Liver (tissue), 9 donors: ENCODE results near the gene CFAP100. TPM values are rescaled to one million over a fixed set of nuclear protein-coding genes. Genes with fewer than 3 reads are reported as not detected.

Experiments
- DNase-seq: peaks from one replicate; pipeline ENCODE4 v3.0.0-alpha.2; 2017; ENCODE audit warnings: low spot score
- H3K27ac ChIP-seq, 2 donors: one replicate each; pipeline ENCODE4 v1.7.0; 2013; ENCODE audit warnings: inconsistent platforms in 2 of 2, low read length in 2 of 2, control low read depth in 1 of 2, low read depth in 1 of 2, mild to moderate bottlenecking in 1 of 2
- H3K27me3 ChIP-seq, 4 donors: one replicate each; pipeline versions ENCODE4 v1.6.1 to v1.7.0; 2013; ENCODE audit warnings: low read length in 3 of 4, inconsistent platforms in 1 of 4, mild to moderate bottlenecking in 1 of 4, moderate library complexity in 1 of 4; ENCODE audit not compliant: control insufficient read depth in 4 of 4, insufficient read depth in 4 of 4
- H3K36me3 ChIP-seq, 4 donors: one replicate each; pipeline versions ENCODE4 v1.6.1 to v1.7.0; 2013; ENCODE audit warnings: low read length in 3 of 4, mild to moderate bottlenecking in 3 of 4, low read depth in 1 of 4, moderate library complexity in 1 of 4; ENCODE audit not compliant: control insufficient read depth in 4 of 4, insufficient read depth in 3 of 4
- H3K4me1 ChIP-seq, 4 donors: one replicate each; pipeline versions ENCODE4 v1.6.1 to v1.7.0; 2013; ENCODE audit warnings: low read length in 3 of 4, mild to moderate bottlenecking in 3 of 4, moderate library complexity in 1 of 4; ENCODE audit not compliant: control insufficient read depth in 4 of 4, insufficient read depth in 4 of 4
- H3K4me3 ChIP-seq, 3 donors: one replicate each; pipeline versions ENCODE4 v1.6.1 to v1.7.0; 2013; ENCODE audit warnings: low read length in 3 of 3, control low read depth in 1 of 3, low read depth in 1 of 3, mild to moderate bottlenecking in 1 of 3
- H3K9ac ChIP-seq, 2 donors: one replicate each; pipeline ENCODE4 v1.7.0; 2013; ENCODE audit warnings: low read length in 2 of 2, mild to moderate bottlenecking in 2 of 2, moderate library complexity in 2 of 2, control low read depth in 1 of 2, low read depth in 1 of 2
- H3K9me3 ChIP-seq, 4 donors: one replicate each; pipeline versions ENCODE4 v1.6.1 to v1.7.0; 2013; ENCODE audit warnings: low read length in 3 of 4; ENCODE audit not compliant: control insufficient read depth in 4 of 4
- CTCF ChIP-seq: fragments of 150-350 bp; IDR thresholded peaks from 2 replicates; pipeline ENCODE4 v1.5.1; 2017; ENCODE audit warnings: improper control_type of control experiment, low read depth, low read length; ENCODE audit not compliant: missing input control
- EGR1 ChIP-seq, 2 donors: IDR thresholded peaks; 2 replicates each; pipeline ENCODE4 v1.6.1; 2016 to 2018; ENCODE audit warnings: antibody characterized with exemption in 2 of 2, low read depth in 2 of 2
- FOXA1 ChIP-seq: IDR thresholded peaks from 2 replicates; pipeline ENCODE4 v1.6.1; 2016; ENCODE audit warnings: antibody characterized with exemption
- FOXA2 ChIP-seq: IDR thresholded peaks from 2 replicates; pipeline ENCODE4 v1.6.1; 2016; ENCODE audit warnings: antibody characterized with exemption
- GABPA ChIP-seq, 2 donors: IDR thresholded peaks in 1 of 2; conservative IDR thresholded peaks in 1 of 2; 2 replicates each; pipeline ENCODE4 v1.6.1; 2016; ENCODE audit warnings: antibody characterized with exemption in 2 of 2, mild to moderate bottlenecking in 1 of 2, moderate library complexity in 1 of 2
- HNF4A ChIP-seq, 2 donors: conservative IDR thresholded peaks; 2 replicates each; pipeline ENCODE4 v1.6.1; 2016; ENCODE audit warnings: antibody characterized with exemption in 2 of 2, mild to moderate bottlenecking in 2 of 2
- HNF4G ChIP-seq: IDR thresholded peaks from 2 replicates; pipeline ENCODE4 v1.6.1; 2016; ENCODE audit warnings: antibody characterized with exemption
- JUND ChIP-seq, 2 donors: IDR thresholded peaks; 2 replicates each; pipeline ENCODE4 v1.6.1; 2016; ENCODE audit warnings: antibody characterized with exemption in 2 of 2
- NR2F2 ChIP-seq: IDR thresholded peaks from 2 replicates; pipeline ENCODE4 v1.6.1; 2016; ENCODE audit warnings: antibody characterized with exemption
- RAD21 ChIP-seq, 2 donors: IDR thresholded peaks; 2 replicates each; pipeline ENCODE4 v1.6.1; 2016; ENCODE audit warnings: antibody characterized with exemption in 2 of 2, mild to moderate bottlenecking in 2 of 2
- REST ChIP-seq: IDR thresholded peaks from 2 replicates; pipeline ENCODE4 v1.6.1; 2016; ENCODE audit warnings: antibody characterized with exemption, mild to moderate bottlenecking
- RXRA ChIP-seq, 2 donors: IDR thresholded peaks; 2 replicates each; pipeline ENCODE4 v1.6.1; 2017 to 2018; ENCODE audit warnings: antibody characterized with exemption in 2 of 2, mild to moderate bottlenecking in 1 of 2
- SP1 ChIP-seq: IDR thresholded peaks from 2 replicates; pipeline ENCODE4 v1.6.1; 2018; ENCODE audit warnings: antibody characterized with exemption, mild to moderate bottlenecking
- TAF1 ChIP-seq: conservative IDR thresholded peaks from 2 replicates; pipeline ENCODE4 v1.6.1; 2016; ENCODE audit warnings: antibody characterized with exemption, mild to moderate bottlenecking
- YY1 ChIP-seq: IDR thresholded peaks from 2 replicates; pipeline ENCODE4 v1.6.1; 2016; ENCODE audit warnings: antibody characterized with exemption, mild to moderate bottlenecking
- WGBS: extraction: QIAGEN DNeasy Blood & Tissue Kit; methylation state at CpG from one replicate; pipeline ENCODE4 v1.1.7; 2013; 5-methylcytosine and 5-hydroxymethylcytosine counted together
- polyA plus RNA-seq, 2 donors: library from polyadenylated mRNA; stranded (reverse) in 1 of 2; unstranded in 1 of 2; fragments of 200-250 nt in 1 of 2; fragments of >200 nt in 1 of 2; fragmentation: Nextera tagmentation in 1 of 2; extraction: Ambion mirVana in 1 of 2; gene quantifications; one replicate each; pipeline versions ENCODE4 v1.2.1 to v1.2.3, GENCODE V29; 2013 to 2015
- total RNA-seq, 2 donors: library from RNA; depleted of rRNA; stranded (reverse); fragments of >200 nt; gene quantifications; one replicate each; pipeline ENCODE4 v1.2.3, GENCODE V29; 2014
- TF ChIP-seq, protein P1 (sequence below): IDR thresholded peaks from 2 replicates; pipeline ENCODE4 v1.6.1; 2016; ENCODE audit warnings: antibody characterized with exemption
- TF ChIP-seq, protein P2 (sequence below): IDR thresholded peaks from 2 replicates; pipeline ENCODE4 v1.6.1; 2016; ENCODE audit warnings: antibody characterized with exemption
- TF ChIP-seq, protein P3 (sequence below): IDR thresholded peaks from 2 replicates; pipeline ENCODE4 v1.6.1; 2016; ENCODE audit warnings: antibody characterized with exemption
- donor health status: healthy.
- donor health status: healthy.
- donor health status: healthy.
- donor health status: healthy.
- donor health status: healthy.

Gene CFAP100
- total and polyA plus RNA-seq, 4 donors, result not detected

DNA sequence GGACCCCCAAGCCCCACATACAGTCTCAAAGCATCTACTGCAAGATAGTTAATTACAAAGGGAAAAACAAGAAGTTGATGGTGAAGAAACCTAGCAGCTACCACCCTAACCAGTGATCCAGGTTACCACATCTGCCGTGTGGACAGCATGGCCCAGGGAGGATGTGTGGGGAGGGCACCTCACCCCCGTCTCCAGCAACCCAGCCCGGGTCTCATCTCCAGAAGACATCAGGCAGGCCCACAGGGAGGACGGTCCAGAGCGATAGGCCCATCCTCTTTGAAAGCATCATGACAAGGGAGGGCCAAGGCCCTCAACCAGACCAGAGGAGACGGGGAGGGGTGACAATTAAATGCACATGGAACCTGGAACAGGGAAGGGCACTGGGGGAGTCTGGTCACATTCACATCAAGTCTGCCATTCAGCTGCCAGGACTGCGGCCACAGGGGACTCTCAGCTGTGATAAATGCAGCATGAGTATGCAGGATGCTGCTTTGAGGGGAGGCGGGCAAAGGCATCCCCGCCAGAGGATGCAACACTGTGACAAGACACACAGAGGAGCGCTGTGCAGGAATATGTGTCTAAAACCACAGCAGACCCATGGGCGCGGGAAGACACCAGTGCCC lies 62.2 kb downstream of the CFAP100 start:
- peaks cover 5 to 35% (median 22%) of the 10 kb centered on the region in 4 donors for H3K4me1 ChIP-seq
- TF ChIP-seq FOXA2, result no peak
- no peak for TF ChIP-seq CTCF
- no peak for TF ChIP-seq JUND (IDR thresholded peaks at IDR 0.05)
- TF ChIP-seq, protein P1, sequence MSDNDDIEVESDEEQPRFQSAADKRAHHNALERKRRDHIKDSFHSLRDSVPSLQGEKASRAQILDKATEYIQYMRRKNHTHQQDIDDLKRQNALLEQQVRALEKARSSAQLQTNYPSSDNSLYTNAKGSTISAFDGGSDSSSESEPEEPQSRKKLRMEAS, result no peak
- TF ChIP-seq EGR1 (IDR thresholded peaks at IDR 0.05; ENCODE audit: low read depth in 2 of 2), result no peak
- no peak for TF ChIP-seq HNF4A (conservative IDR thresholded peaks at IDR 0.05)
- no peak for TF ChIP-seq HNF4G
- no peak for TF ChIP-seq FOXA1
- TF ChIP-seq, protein P2, sequence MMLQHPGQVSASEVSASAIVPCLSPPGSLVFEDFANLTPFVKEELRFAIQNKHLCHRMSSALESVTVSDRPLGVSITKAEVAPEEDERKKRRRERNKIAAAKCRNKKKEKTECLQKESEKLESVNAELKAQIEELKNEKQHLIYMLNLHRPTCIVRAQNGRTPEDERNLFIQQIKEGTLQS, result no peak
- no peak for TF ChIP-seq NR2F2
- no peak for TF ChIP-seq TAF1
- no peak for TF ChIP-seq REST
- TF ChIP-seq GABPA (IDR thresholded peaks at IDR 0.05 in 1 of 2, conservative IDR thresholded peaks at IDR 0.05 in 1 of 2), result no peak
- no peak for TF ChIP-seq YY1
- TF ChIP-seq, protein P3, sequence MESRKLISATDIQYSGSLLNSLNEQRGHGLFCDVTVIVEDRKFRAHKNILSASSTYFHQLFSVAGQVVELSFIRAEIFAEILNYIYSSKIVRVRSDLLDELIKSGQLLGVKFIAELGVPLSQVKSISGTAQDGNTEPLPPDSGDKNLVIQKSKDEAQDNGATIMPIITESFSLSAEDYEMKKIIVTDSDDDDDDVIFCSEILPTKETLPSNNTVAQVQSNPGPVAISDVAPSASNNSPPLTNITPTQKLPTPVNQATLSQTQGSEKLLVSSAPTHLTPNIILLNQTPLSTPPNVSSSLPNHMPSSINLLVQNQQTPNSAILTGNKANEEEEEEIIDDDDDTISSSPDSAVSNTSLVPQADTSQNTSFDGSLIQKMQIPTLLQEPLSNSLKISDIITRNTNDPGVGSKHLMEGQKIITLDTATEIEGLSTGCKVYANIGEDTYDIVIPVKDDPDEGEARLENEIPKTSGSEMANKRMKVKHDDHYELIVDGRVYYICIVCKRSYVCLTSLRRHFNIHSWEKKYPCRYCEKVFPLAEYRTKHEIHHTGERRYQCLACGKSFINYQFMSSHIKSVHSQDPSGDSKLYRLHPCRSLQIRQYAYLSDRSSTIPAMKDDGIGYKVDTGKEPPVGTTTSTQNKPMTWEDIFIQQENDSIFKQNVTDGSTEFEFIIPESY, result no peak
- TF ChIP-seq RAD21 (IDR thresholded peaks at IDR 0.05), result no peak
- no peak for TF ChIP-seq RXRA (IDR thresholded peaks at IDR 0.05)
- no peak for TF ChIP-seq SP1
- H3K27ac ChIP-seq, result no peak overlapping the region
- no peak for DNase-seq
- H3K4me3 ChIP-seq, result no peak overlapping the region
- peaks cover 9 to 41% (median 28%) of the 10 kb centered on the region in 4 donors for H3K36me3 ChIP-seq
- 95% methylated on average over 12 of the region's 12 CpGs for WGBS
- H3K9me3 ChIP-seq, result no peaks in the 10 kb centered on the region
- H3K9ac ChIP-seq, result no peak overlapping the region
- no peaks in the 10 kb centered on the region for H3K27me3 ChIP-seq
